IPS DF 4.7 (cell line): Measurements from ENCODE around the gene GNAS.

ENCODE experiments used
- DNase-seq: peaks from one replicate; pipeline ENCODE4 v3.0.0-alpha.2; 2013; ENCODE audit warnings: low spot score; ENCODE audit errors: extremely low read depth

GNAS gene

GRCh38 chr20:58853976-58854637 is 1.6 kb downstream of the GNAS start:
- no peak for DNase-seq

DNA sequence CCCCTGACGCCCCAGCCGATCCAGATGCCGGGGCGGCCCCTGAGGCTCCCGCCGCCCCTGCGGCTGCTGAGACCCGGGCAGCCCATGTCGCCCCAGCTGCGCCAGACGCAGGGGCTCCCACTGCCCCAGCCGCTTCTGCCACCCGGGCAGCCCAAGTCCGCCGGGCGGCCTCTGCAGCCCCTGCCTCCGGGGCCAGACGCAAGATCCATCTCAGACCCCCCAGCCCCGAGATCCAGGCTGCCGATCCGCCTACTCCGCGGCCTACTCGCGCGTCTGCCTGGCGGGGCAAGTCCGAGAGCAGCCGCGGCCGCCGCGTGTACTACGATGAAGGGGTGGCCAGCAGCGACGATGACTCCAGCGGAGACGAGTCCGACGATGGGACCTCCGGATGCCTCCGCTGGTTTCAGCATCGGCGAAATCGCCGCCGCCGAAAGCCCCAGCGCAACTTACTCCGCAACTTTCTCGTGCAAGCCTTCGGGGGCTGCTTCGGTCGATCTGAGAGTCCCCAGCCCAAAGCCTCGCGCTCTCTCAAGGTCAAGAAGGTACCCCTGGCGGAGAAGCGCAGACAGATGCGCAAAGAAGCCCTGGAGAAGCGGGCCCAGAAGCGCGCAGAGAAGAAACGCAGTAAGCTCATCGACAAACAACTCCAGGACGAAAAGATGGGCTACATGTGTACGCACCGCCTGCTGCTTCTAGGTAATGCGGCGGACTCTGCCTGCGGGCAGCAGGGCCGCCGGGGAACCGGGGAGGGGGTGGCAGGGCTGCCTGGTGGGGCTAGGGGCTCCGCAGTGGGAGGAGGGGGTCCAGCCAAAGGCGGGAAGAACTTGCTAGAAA is 2.3 kb downstream of the GNAS start:
- DNase-seq, result no peak

DNA sequence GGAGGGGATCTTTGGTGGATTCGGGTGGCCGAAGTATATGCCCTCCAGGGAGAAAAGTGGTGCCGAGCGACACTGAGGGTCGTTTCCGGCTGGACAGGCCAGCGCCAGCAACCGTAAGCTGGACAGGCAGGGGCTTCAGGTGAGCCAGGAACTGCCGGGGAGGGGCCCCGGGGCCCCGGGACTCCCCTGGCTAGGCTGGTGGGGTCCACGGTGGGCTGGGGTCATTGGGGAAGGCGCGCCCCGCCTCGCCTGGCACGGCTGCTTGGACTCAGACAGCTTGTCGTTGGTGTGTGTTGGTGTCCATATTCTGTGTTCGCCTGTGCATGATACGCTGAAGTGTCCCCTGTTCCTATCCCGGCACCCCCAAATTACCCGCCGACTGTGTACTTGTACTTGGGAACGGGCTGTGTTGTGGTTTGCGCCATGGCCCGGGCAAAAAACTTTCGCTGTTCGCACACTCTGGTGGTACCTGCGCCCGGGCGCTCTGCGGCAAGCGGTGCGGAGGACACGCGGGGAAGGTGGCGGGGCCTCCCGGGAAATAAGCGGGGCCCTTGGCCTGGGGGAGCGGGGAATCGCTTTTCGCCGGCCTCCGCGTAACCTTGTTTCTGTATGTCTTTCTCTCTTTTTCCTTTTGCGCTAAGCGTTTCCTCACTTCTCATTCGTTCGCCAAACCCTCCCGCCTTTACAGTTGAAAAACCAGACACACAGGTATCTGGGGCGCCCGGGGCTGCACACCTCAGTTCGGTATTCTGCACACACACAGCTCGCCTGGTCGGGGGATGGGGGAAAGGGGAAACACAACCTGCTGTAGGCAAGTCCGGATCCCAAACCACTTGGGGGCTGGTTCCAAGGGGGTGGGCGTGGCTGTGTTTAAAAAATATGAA is 3.2 kb downstream of the GNAS start:
- no peak for DNase-seq

DNA sequence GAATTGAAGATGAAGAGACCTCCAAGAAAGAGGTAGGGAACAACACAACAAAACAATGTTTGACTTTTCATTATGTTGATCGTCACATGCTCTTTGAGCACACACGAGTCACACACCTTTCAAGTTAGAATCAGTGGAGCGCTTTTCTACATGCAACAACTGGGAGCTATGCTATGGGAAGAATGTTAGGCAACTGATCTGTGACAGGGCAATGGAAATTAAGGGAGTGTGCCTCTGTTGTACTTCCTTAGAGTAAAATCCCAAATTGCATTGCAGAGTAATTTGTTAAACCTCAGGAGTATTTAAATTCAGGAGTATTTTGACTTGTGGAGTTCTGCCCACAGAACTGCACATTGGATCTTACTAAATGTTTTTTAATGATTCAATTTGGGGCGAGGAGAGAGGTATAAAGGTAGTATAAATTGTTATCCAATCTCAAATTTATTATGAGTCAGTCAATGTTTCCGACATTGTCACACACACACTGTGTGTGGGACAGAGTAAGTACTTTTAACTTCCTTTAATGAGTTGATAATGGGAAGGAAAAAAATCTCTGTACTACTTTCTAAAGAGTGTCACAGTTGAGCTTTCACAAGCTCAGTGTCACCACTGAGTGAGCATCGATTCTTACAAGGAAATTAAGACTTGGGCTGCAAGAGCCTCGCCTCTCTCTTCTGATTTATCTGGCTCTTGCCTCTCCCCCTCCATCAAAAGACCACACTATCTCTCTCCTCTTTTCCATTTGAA is 10.7 kb downstream of the GNAS start:
- no peak for DNase-seq

GRCh38 chr20:58864346-58864745 is 11.8 kb downstream of the GNAS start:
- DNase-seq, result no peak

- DNase-seq, result no peak
These were observed 13.3 kb downstream of the GNAS start for GRCh38 chr20:58865843-58866242.

GRCh38 chr20:58867211-58867610 is 14.7 kb downstream of the GNAS start:
- DNase-seq, result no peak

- DNase-seq, result no peak
These were observed 16.3 kb downstream of the GNAS start for GRCh38 chr20:58868795-58869194.

- no peak for DNase-seq
These were observed 17.2 kb downstream of the GNAS start for GRCh38 chr20:58869662-58870227.

DNA sequence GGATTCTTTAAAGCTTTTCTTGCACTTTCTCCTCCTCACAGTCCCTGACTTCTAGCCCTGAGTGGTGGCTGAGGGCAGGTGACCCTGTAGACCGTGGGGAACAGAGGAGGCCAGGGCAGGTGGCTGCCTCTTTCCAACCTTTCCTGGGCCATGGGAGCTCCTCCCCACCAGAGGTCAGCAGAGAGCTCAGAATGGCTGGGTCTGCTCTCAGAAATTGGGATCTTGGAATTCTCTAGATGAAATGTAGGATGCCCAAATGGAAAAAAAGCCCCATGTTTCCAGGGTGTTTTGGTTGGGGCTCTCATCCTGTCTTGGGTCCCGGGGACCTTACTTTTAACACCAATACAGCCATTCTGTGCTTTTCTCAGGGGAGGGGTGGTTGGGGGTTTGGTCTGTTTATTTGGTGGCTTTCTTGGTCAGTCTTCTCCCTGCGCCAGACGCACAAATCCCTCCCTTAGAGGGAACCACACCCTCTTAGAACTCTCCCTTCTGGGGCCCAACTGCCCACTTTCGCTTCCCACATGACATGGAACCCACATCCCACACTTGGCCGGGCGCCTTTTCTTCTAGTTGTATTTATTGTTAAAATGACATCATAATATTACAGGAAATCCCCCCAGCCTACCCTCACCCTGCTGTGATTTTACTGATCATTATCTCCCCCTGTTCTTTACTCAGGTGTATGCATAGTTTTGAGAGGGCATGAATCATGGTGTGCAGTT is 17.9 kb downstream of the GNAS start:
- DNase-seq, result no peak

GRCh38 chr20:58871533-58872102 is 19.1 kb downstream of the GNAS start:
- no peak for DNase-seq

- no peak for DNase-seq
These were observed 22.0 kb downstream of the GNAS start for GRCh38 chr20:58874469-58874868.

GRCh38 chr20:58875111-58875510 is 22.6 kb downstream of the GNAS start:
- no peak for DNase-seq

GRCh38 chr20:58875541-58876134 is 23.1 kb downstream of the GNAS start:
- DNase-seq, result no peak

GRCh38 chr20:58876437-58876836 is 23.9 kb downstream of the GNAS start:
- no peak for DNase-seq

DNA sequence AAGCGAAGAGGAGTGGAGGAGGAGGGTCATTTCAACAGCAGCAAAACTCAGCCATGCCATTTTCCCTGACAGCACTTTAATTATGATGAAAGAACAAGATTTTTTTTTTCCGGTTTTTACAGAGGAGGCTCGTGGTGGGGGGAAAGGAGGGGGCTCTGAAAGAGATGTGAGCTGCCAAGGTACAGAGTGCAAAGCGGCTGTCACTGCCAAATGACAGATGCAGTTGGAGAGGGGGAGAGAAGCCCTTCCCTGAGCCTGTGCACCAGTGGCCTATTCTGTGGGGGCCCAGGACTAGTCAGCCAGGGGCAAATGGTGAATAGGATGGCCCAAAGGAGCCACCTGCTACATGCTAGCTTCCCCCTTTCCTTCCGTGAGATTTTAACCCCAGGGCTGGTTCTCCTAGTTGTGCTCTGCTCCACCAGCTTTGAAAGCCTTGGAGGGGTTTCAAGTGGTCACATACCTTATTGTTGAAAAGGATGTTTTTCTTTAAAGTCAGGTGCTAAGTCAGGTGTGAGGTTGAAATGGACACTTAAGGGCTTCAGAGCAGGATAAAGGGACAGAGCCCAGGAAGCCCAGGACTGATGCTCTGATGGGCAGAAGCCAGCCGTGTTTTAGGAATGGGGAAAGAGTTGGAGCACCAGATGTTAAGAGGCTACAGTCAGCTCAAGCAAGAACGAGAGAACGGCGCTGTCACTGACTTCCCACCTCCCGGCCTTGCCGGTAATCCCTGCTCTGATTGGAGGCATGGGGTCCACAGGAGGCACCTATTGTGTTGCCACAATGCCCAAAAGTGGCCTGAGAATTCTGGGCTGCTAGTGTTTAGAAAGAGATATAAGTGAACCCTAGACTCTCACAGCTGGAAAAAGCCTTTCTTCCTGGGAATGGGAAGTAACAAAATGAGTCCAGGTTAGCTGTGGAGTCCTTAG is 24.8 kb downstream of the GNAS start:
- DNase-seq, result no peak

GRCh38 chr20:58877976-58878360 is 25.5 kb downstream of the GNAS start:
- no peak for DNase-seq

GRCh38 chr20:58878399-58878798 is 25.9 kb downstream of the GNAS start:
- DNase-seq, result no peak
